ENCODE results near the gene INPP5A.

INPP5A gene

GRCh38 chr10:132763545-132763944, 226.0 kb downstream of the INPP5A start:
- Histone ChIP-seq H3K36me3 (ENCODE audit: insufficient read depth, low read length) (no peaks in the 10 kb centered on the region), H3K9me2 (replicated peaks; ENCODE audit: low read depth, low read length) (no peaks in the 10 kb centered on the region)
- no peak for TF ChIP-seq CTCF (conservative IDR thresholded peaks at IDR 0.05; ENCODE audit: low read length)
- no peak for TF ChIP-seq EZH2phosphoT487 (IDR thresholded peaks at IDR 0.05; ENCODE audit: borderline replicate concordance)

GRCh38 chr10:132764108-132764507, 226.5 kb downstream of the INPP5A start:
- Histone ChIP-seq H3K27me3 (ENCODE audit: insufficient read depth, low read length, poor library complexity, severe bottlenecking) (no peaks in the 10 kb centered on the region), H3F3A (ENCODE audit: low read depth) (no peaks in the 10 kb centered on the region), H4K20me1 (ENCODE audit: insufficient read depth, low read length, poor library complexity, severe bottlenecking) (no peaks in the 10 kb centered on the region), H3K4me1 (ENCODE audit: insufficient read depth, low read length, poor library complexity, severe bottlenecking) (no peaks in the 10 kb centered on the region), H3K9ac (ENCODE audit: low read depth, low read length, poor library complexity, severe bottlenecking) (no peak overlapping the region), H3K36me3 (ENCODE audit: insufficient read depth, low read length) (no peaks in the 10 kb centered on the region; the same call in 1 of the 2 replicates), H2AFZ (ENCODE audit: low read length) (no peak overlapping the region), H3K9me2 (replicated peaks; ENCODE audit: low read depth, low read length) (no peaks in the 10 kb centered on the region), H3K79me2 (ENCODE audit: insufficient read depth, low read length) (no peaks in the 10 kb centered on the region), H3K4me3 (ENCODE audit: low read length, poor library complexity, severe bottlenecking) (no peak overlapping the region), H3K4me2 (ENCODE audit: low read depth, low read length, poor library complexity, severe bottlenecking) (no peak overlapping the region), H3K9me3 (ENCODE audit: insufficient read depth, low read depth, low read length) (no peaks in the 10 kb centered on the region)
- TF ChIP-seq CTCF (conservative IDR thresholded peaks at IDR 0.05; ENCODE audit: low read length) (no peak), EZH2phosphoT487 (IDR thresholded peaks at IDR 0.05; ENCODE audit: borderline replicate concordance) (no peak)

More at GRCh38 chr10:132763545-132763944, 226.0 kb downstream of the INPP5A start:
- Histone ChIP-seq H4K20me1 (ENCODE audit: insufficient read depth, low read length, poor library complexity, severe bottlenecking) (no peaks in the 10 kb centered on the region), H3K9me3 (ENCODE audit: insufficient read depth, low read depth, low read length) (no peaks in the 10 kb centered on the region), H3K4me2 (ENCODE audit: low read depth, low read length, poor library complexity, severe bottlenecking) (no peak overlapping the region), H3K27me3 (ENCODE audit: insufficient read depth, low read length, poor library complexity, severe bottlenecking) (no peaks in the 10 kb centered on the region), H3K4me1 (ENCODE audit: insufficient read depth, low read length, poor library complexity, severe bottlenecking) (no peaks in the 10 kb centered on the region), H2AFZ (ENCODE audit: low read length) (no peak overlapping the region), H3F3A (ENCODE audit: low read depth) (no peaks in the 10 kb centered on the region), H3K9ac (ENCODE audit: low read depth, low read length, poor library complexity, severe bottlenecking) (no peak overlapping the region), H3K79me2 (ENCODE audit: insufficient read depth, low read length) (no peaks in the 10 kb centered on the region), H3K4me3 (ENCODE audit: low read length, poor library complexity, severe bottlenecking) (no peak overlapping the region)

- Histone ChIP-seq H3K36me3 (ENCODE audit: insufficient read depth, low read length) (no peaks in the 10 kb centered on the region; the same call in 1 of the 2 replicates), H2AFZ (ENCODE audit: low read length) (no peak overlapping the region), H4K20me1 (ENCODE audit: insufficient read depth, low read length, poor library complexity, severe bottlenecking) (no peaks in the 10 kb centered on the region), H3K27me3 (ENCODE audit: insufficient read depth, low read length, poor library complexity, severe bottlenecking) (no peaks in the 10 kb centered on the region), H3F3A (ENCODE audit: low read depth) (no peaks in the 10 kb centered on the region), H3K9ac (ENCODE audit: low read depth, low read length, poor library complexity, severe bottlenecking) (no peak overlapping the region), H3K4me1 (ENCODE audit: insufficient read depth, low read length, poor library complexity, severe bottlenecking) (no peaks in the 10 kb centered on the region), H3K9me3 (ENCODE audit: insufficient read depth, low read depth, low read length) (no peaks in the 10 kb centered on the region), H3K79me2 (ENCODE audit: insufficient read depth, low read length) (no peaks in the 10 kb centered on the region), H3K4me2 (ENCODE audit: low read depth, low read length, poor library complexity, severe bottlenecking) (no peak overlapping the region), H3K4me3 (ENCODE audit: low read length, poor library complexity, severe bottlenecking) (no peak overlapping the region), H3K9me2 (replicated peaks; ENCODE audit: low read depth, low read length) (no peaks in the 10 kb centered on the region)
- TF ChIP-seq EZH2phosphoT487 (IDR thresholded peaks at IDR 0.05; ENCODE audit: borderline replicate concordance) (no peak), CTCF (conservative IDR thresholded peaks at IDR 0.05; ENCODE audit: low read length) (no peak)
Observed at GRCh38 chr10:132765435-132765834, 227.8 kb downstream of the INPP5A start.

All from Loucy (cell line).